ENCODE data around the gene RAD51B.

RAD51B gene

GRCh38 chr14:68576496-68577244 is 757.1 kb downstream of the RAD51B start:
- DNase-seq (ENCODE audit: low read depth in 4 of 4, low spot score in 1 of 4): no peak

GRCh38 chr14:68577802-68578541 is 758.4 kb downstream of the RAD51B start:
- DNase-seq (ENCODE audit: low read depth in 4 of 4, low spot score in 1 of 4): no peak

GRCh38 chr14:68578597-68578996 is 759.0 kb downstream of the RAD51B start:
- DNase-seq (ENCODE audit: low read depth in 4 of 4, low spot score in 1 of 4): no peak

- DNase-seq (ENCODE audit: low read depth in 4 of 4, low spot score in 1 of 4): no peak
Measured at GRCh38 chr14:68580096-68580645, 760.6 kb downstream of the RAD51B start.

- no peak for DNase-seq (ENCODE audit: low read depth in 4 of 4, low spot score in 1 of 4)
Measured at GRCh38 chr14:68580671-68581070, 761.1 kb downstream of the RAD51B start.

GRCh38 chr14:68583548-68584280 is 764.1 kb downstream of the RAD51B start:
- DNase-seq (ENCODE audit: low read depth in 4 of 4, low spot score in 1 of 4): no peak

- DNase-seq (ENCODE audit: low read depth in 4 of 4, low spot score in 1 of 4): no peak
Measured at GRCh38 chr14:68584786-68585185, 765.2 kb downstream of the RAD51B start.

- DNase-seq (ENCODE audit: low read depth in 4 of 4, low spot score in 1 of 4): no peak
Measured at GRCh38 chr14:68585690-68586089, 766.1 kb downstream of the RAD51B start.

- DNase-seq (ENCODE audit: low read depth in 4 of 4, low spot score in 1 of 4): no peak
Measured at GRCh38 chr14:68586896-68587751, 767.5 kb downstream of the RAD51B start.

GRCh38 chr14:68587931-68588330 is 768.4 kb downstream of the RAD51B start:
- no peak for DNase-seq (ENCODE audit: low read depth in 4 of 4, low spot score in 1 of 4)

GRCh38 chr14:68589447-68590200 is 770.0 kb downstream of the RAD51B start:
- DNase-seq (ENCODE audit: low read depth in 4 of 4, low spot score in 1 of 4): no peak

- DNase-seq (ENCODE audit: low read depth in 4 of 4, low spot score in 1 of 4): no peak
Measured at GRCh38 chr14:68590201-68590522, 770.6 kb downstream of the RAD51B start.

- DNase-seq (ENCODE audit: low read depth in 4 of 4, low spot score in 1 of 4): no peak
Measured at GRCh38 chr14:68591786-68592185, 772.2 kb downstream of the RAD51B start.

- no peak for DNase-seq (ENCODE audit: low read depth in 4 of 4, low spot score in 1 of 4)
Measured at GRCh38 chr14:68592948-68593556, 773.5 kb downstream of the RAD51B start.

- DNase-seq (ENCODE audit: low read depth in 4 of 4, low spot score in 1 of 4): no peak
Measured at GRCh38 chr14:68593806-68594536, 774.4 kb downstream of the RAD51B start.

GRCh38 chr14:68594737-68595380 is 775.3 kb downstream of the RAD51B start:
- DNase-seq (ENCODE audit: low read depth in 4 of 4, low spot score in 1 of 4): no peak

- no peak for DNase-seq (ENCODE audit: low read depth in 4 of 4, low spot score in 1 of 4)
Measured at GRCh38 chr14:68596211-68596610, 776.6 kb downstream of the RAD51B start.

- no peak for DNase-seq (ENCODE audit: low read depth in 4 of 4, low spot score in 1 of 4)
Measured at GRCh38 chr14:68596701-68597100, 777.1 kb downstream of the RAD51B start.

Measured in stimulated activated CD4-positive, alpha-beta T cell treated with anti-CD3 and anti-CD28 coated beads, Interleukin-1b, Interleukin-23, amount 100 ng/mL, for 24 hours (primary cell).